BE2C (cell line): ENCODE data around the gene OR2Y1.
"Not testable (repeated sequence)": the region's sequence is repeated elsewhere in the genome, so short reads cannot be mapped to it uniquely, and the experiment has no call there.

ENCODE experiments used
- DNase-seq: peaks from one replicate; pipeline ENCODE4 v3.0.0-alpha.2; 2020
- H3K27me3 ChIP-seq: fragments of 250-450 bp; sonication (Bioruptor Pico); 2 replicates; pipeline ENCODE4 v1.5.1; 2020; ENCODE audit warnings: mild to moderate bottlenecking
- H3K36me3 ChIP-seq: fragments of 250-450 bp; sonication (Bioruptor Pico); 2 replicates; pipeline ENCODE4 v1.5.1; 2020; ENCODE audit warnings: mild to moderate bottlenecking
- H3K4me1 ChIP-seq: fragments of 250-450 bp; sonication (Bioruptor Pico); 2 replicates; pipeline ENCODE4 v1.5.1; 2020
- H3K4me3 ChIP-seq: 2 replicates; pipeline ENCODE4 v1.5.1; 2011; ENCODE audit warnings: low read depth, low read length
- H3K9me3 ChIP-seq: fragments of 250-450 bp; sonication (Bioruptor Pico); 2 replicates; pipeline ENCODE4 v1.5.1; 2020
- TF ChIP-seq, protein P1 (sequence below): IDR thresholded peaks from 2 replicates; pipeline ENCODE4 v1.5.1; 2012; ENCODE audit warnings: mild to moderate bottlenecking, low read depth, low read length

Gene OR2Y1

DNA sequence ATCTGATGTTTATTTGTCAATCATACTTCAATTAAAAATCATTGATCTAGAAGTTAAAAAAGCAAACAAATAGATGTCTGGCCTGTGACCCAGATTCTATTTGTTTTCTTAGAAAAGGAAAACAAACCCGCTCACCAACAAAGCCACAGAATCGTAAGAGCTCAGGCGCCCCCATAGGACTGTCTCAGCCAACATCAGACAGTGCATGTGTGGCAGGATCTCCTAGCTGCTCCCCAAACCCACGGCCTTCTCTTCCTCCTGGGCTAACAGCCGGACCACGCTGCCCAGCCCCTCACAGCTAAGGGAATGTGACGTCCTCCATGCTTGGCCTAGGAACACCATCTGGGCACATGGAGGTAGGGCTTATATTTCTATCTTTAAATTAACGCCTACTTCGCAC, 19.4 kb downstream of the OR2Y1 start:
- no peak for DNase-seq
- Histone ChIP-seq H3K4me1 (no peaks in the 10 kb centered on the region), H3K9me3 (no peaks in the 10 kb centered on the region), H3K27me3 (peaks cover 19% of the 10 kb centered on the region), H3K36me3 (no peaks in the 10 kb centered on the region), H3K4me3 (no peak overlapping the region)
- TF ChIP-seq, protein P1, sequence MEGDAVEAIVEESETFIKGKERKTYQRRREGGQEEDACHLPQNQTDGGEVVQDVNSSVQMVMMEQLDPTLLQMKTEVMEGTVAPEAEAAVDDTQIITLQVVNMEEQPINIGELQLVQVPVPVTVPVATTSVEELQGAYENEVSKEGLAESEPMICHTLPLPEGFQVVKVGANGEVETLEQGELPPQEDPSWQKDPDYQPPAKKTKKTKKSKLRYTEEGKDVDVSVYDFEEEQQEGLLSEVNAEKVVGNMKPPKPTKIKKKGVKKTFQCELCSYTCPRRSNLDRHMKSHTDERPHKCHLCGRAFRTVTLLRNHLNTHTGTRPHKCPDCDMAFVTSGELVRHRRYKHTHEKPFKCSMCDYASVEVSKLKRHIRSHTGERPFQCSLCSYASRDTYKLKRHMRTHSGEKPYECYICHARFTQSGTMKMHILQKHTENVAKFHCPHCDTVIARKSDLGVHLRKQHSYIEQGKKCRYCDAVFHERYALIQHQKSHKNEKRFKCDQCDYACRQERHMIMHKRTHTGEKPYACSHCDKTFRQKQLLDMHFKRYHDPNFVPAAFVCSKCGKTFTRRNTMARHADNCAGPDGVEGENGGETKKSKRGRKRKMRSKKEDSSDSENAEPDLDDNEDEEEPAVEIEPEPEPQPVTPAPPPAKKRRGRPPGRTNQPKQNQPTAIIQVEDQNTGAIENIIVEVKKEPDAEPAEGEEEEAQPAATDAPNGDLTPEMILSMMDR: no peak

- TF ChIP-seq, protein P1: no peak
- Histone ChIP-seq H3K4me1 (no peaks in the 10 kb centered on the region), H3K9me3 (no peaks in the 10 kb centered on the region), H3K36me3 (no peaks in the 10 kb centered on the region), H3K27me3 (peaks cover 13% of the 10 kb centered on the region), H3K4me3 (no peak overlapping the region)
- no peak for DNase-seq
Observed at GRCh38 chr5:180719781-180720180, 20.1 kb downstream of the OR2Y1 start.

GRCh38 chr5:180718810-180719453, 20.9 kb downstream of the OR2Y1 start:
- Histone ChIP-seq H3K4me1 (no peaks in the 10 kb centered on the region), H3K27me3 (peaks cover 10% of the 10 kb centered on the region), H3K4me3 (no peak overlapping the region), H3K9me3 (no peaks in the 10 kb centered on the region), H3K36me3 (no peaks in the 10 kb centered on the region)
- TF ChIP-seq, protein P1: peak; percentile 78
- peak; percentile 11 for DNase-seq

DNA sequence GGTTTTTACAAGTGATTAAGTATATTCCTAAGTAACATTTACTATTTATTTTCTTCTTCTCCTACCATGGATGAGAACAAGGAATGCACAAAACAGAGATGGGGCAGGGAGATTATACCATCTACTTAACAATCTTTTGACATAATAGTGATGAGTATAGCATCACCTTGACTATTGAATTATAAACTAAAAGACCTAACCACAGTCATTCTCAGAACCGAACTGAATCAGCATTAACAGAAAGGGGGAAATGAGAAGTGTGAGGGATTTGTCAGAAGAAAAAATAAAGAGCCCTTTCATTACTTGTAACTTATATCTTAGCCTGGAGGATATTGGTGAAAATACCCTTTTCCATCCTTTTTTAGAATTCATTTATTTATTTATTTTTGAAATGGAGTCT, 21.9 kb downstream of the OR2Y1 start:
- H3K4me3 ChIP-seq: no peak overlapping the region
- TF ChIP-seq, protein P1: no peak
- no peaks in the 10 kb centered on the region for H3K36me3 ChIP-seq
- peaks cover 6% of the 10 kb centered on the region; the same call in 1 of the 2 replicates for H3K27me3 ChIP-seq
- DNase-seq: no peak
- no peaks in the 10 kb centered on the region for H3K9me3 ChIP-seq
- H3K4me1 ChIP-seq: no peaks in the 10 kb centered on the region

DNA sequence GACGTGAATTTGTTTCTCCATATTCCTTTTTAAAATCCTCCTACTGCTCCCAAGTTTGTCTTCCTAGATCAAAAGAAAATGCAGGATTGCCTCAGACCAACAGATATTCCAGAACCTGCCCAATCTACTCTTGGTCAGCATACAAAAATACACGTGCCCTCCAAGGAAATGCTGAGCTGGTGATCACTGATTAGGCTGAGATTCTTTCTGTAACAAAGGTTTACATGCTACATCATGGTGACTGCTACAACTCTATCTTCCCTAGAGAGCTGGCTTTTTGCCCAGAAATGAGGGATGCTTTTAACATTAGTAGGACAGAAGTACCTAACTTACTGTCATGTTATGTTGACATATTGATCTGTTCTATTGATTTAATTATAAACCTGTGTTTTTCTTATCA, 35.5 kb downstream of the OR2Y1 start:
- peak; percentile 27 for DNase-seq
- Histone ChIP-seq H3K9me3 (no peaks in the 10 kb centered on the region), H3K27me3 (peaks cover 22% of the 10 kb centered on the region), H3K4me3 (no peak overlapping the region), H3K4me1 (no peaks in the 10 kb centered on the region), H3K36me3 (no peaks in the 10 kb centered on the region)
- TF ChIP-seq, protein P1: no peak

GRCh38 chr5:180703912-180704311, 35.9 kb downstream of the OR2Y1 start:
- DNase-seq: no peak
- H3K36me3 ChIP-seq: no peaks in the 10 kb centered on the region
- no peaks in the 10 kb centered on the region for H3K9me3 ChIP-seq
- H3K4me1 ChIP-seq: no peaks in the 10 kb centered on the region
- TF ChIP-seq, protein P1: no peak
- H3K27me3 ChIP-seq: peaks cover 17% of the 10 kb centered on the region
- H3K4me3 ChIP-seq: no peak overlapping the region

GRCh38 chr5:180703371-180703770, 36.5 kb downstream of the OR2Y1 start:
- H3K27me3 ChIP-seq: peaks cover 12% of the 10 kb centered on the region
- not testable (repeated sequence) for H3K4me1 ChIP-seq, DNase-seq, H3K36me3 ChIP-seq, H3K4me3 ChIP-seq, H3K9me3 ChIP-seq

DNA sequence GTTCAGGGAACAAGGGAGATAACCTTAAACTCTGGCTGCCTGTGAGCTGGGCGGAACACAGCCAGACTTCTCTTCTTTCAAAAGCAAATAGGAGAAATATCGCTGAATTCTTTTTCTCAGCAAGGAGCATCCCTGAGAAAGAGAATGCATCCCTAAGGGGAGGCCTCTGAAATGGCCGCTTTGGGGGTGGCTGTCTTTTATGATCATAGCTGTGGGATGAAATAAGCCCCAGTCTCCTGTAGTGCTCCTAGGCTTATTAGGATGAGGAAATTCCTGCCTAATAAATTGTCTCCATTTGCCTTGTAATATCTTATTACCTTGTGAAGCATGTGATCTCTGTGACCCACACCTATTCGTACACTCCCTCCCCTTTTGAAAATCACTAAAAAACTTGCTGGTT, 39.4 kb downstream of the OR2Y1 start:
- not testable (repeated sequence) for H3K36me3 ChIP-seq, H3K4me1 ChIP-seq, DNase-seq, H3K4me3 ChIP-seq, H3K27me3 ChIP-seq, H3K9me3 ChIP-seq
